Heart left ventricle (tissue), 16 donors: Measurements from ENCODE around the gene COL15A1. TPM values are rescaled to one million over a fixed set of nuclear protein-coding genes. Genes with fewer than 3 reads are reported as not detected.
"Not testable (repeated sequence)": the region's sequence is repeated elsewhere in the genome, so short reads cannot be mapped to it uniquely, and the experiment has no call there.

Source experiments
- ATAC-seq, 4 donors: fragments of 200-7000 bp; cut with Tn5 transposase; one replicate each; pipeline ENCODE4 v1.9.1; 2020 to 2022; ENCODE audit warnings: moderate library complexity in 4 of 4, mild to moderate bottlenecking in 3 of 4, moderate number of reproducible peaks in 1 of 4
- DNase-seq, 5 donors: peaks; one replicate each; pipeline ENCODE4 v3.0.0-alpha.2; 2020
- H3K27ac ChIP-seq, 12 donors: fragments of 200-600 bp; sonication (generic) in 4 of 12; one replicate each; pipeline versions ENCODE4 v1.5.0 to v1.8.0; 2016 to 2022; ENCODE audit warnings: mild to moderate bottlenecking in 2 of 12
- H3K27me3 ChIP-seq, 9 donors: fragments of 200-600 bp; sonication (generic) in 2 of 9; one replicate each; pipeline versions ENCODE4 v1.5.1 to v1.8.0; 2016 to 2022; ENCODE audit warnings: mild to moderate bottlenecking in 3 of 9
- H3K36me3 ChIP-seq, 9 donors: fragments of 200-600 bp; sonication (generic) in 2 of 9; one replicate each; pipeline versions ENCODE4 v1.5.0 to v1.8.0; 2018 to 2022; ENCODE audit warnings: mild to moderate bottlenecking in 2 of 9
- H3K4me1 ChIP-seq, 12 donors: fragments of 200-600 bp; sonication (generic) in 4 of 12; one replicate each; pipeline versions ENCODE4 v1.5.0 to v1.8.0; 2016 to 2022; ENCODE audit warnings: mild to moderate bottlenecking in 3 of 12
- H3K4me3 ChIP-seq, 12 donors: fragments of 200-600 bp; sonication (generic) in 4 of 12; one replicate each; pipeline versions ENCODE4 v1.5.0 to v1.8.0; 2017 to 2022; ENCODE audit warnings: mild to moderate bottlenecking in 9 of 12, moderate library complexity in 4 of 12
- H3K9me3 ChIP-seq, 12 donors: fragments of 200-600 bp; sonication (generic) in 4 of 12; one replicate each; pipeline versions ENCODE4 v1.5.0 to v1.8.0; 2016 to 2022; ENCODE audit warnings: mild to moderate bottlenecking in 1 of 12
- CTCF ChIP-seq, 12 donors: fragments of 200-600 bp; sonication (generic) in 4 of 12; IDR thresholded peaks; one replicate each; pipeline versions ENCODE4 v1.5.0 to v1.8.0; 2018 to 2022; ENCODE audit warnings: antibody characterized with exemption in 12 of 12, mild to moderate bottlenecking in 5 of 12
- POLR2A ChIP-seq, 2 donors: fragments of 450-650 bp; IDR thresholded peaks; one replicate each; pipeline ENCODE4 v1.6.1; 2017; ENCODE audit warnings: antibody characterized with exemption in 2 of 2, mild to moderate bottlenecking in 2 of 2, moderate library complexity in 2 of 2
- WGBS, 4 donors: extraction: QIAGEN DNeasy Blood & Tissue Kit in 2 of 4; methylation state at CpG; one replicate each; pipeline versions ENCODE4 v1.1.5 to v1.1.7; 2013 to 2018; 5-methylcytosine and 5-hydroxymethylcytosine counted together
- intact Hi-C, 10 donors: fragments of 100-400 bp; cut with DNase I; formaldehyde crosslinking; loops; one replicate each; pipeline versions ENCODE4 v1.11.1 to v1.14.2; 2022
- polyA plus RNA-seq, 2 donors: library from polyadenylated mRNA; stranded (reverse); fragments of 200-250 nt; gene quantifications; one replicate each; pipeline ENCODE4 v1.2.3, GENCODE V29; 2013
- total RNA-seq, 9 donors: library from RNA; depleted of rRNA in 2 of 9; stranded (reverse); fragments of >200 nt in 2 of 9; fragmentation: NEBNext Ultra II Directional in 3 of 9; extraction: Animal tissue kit (Norgen Biotek cat#: 25700) in 3 of 9; gene quantifications; one replicate each; pipeline versions ENCODE4 v1.1.0 to v1.2.4, GENCODE V29; 2016 to 2023
- donor health status: ischemic (EF 13 %, LVEDD 7.1; RV severe dilation, severe dysfunction).
- donor health status: healthy with polysubstance abuse.
- donor health status: DM: no; HTN: yes; CAD: no.
- donor health status: DM: no; HTN: no; CAD: no.
- donor health status: ischemic (EF 25% LVEDD 6.9; RV normal size, moderate dysfunction).
- donor health status: ischemic (EF 25% LVEDD 5.7; RV mildly dilated, moderate dysfunction).
- donor health status: healthy.
- donor health status: DM: yes; HTN: yes; CAD: no.
- donor health status: ischemic (EF 35%, LVEDD 5.7; RV mildly dilated, moderate dysfunction).
- donor health status: nonischemic (EF 11% LVEDD 7.7; RV severe dilation, severe dysfunction).
- donor health status: DM: yes; HTN: yes; CAD: no.
- donor health status: PGD.
- donor health status: ischemic (EF 29% LVEDD 5.4; RV normal size, mild dysfunction).
- donor health status: nonischemic (EF 23%, LVEDD 6.1; RV moderate dilation, normal function).

Gene COL15A1
- total and polyA plus RNA-seq, 11 donors, result 12.4 to 81.0 (median 38.8) TPM

- Histone ChIP-seq H3K27me3 (no peaks in the 10 kb centered on the region), H3K4me1 (peaks cover 0 to 27% (median 11%) of the 10 kb centered on the region in 12 donors), H3K4me3 (no peak overlapping the region), H3K36me3 (no peaks in the 10 kb centered on the region), H3K27ac (no peak overlapping the region), H3K9me3 (peaks cover 0 to 17% (median 2%) of the 10 kb centered on the region in 12 donors)
- DNase-seq (no peak), ATAC-seq (no peak)
- TF ChIP-seq POLR2A (IDR thresholded peaks at IDR 0.05) (no peak), CTCF (IDR thresholded peaks at IDR 0.05) (no peak)
- intact Hi-C loops, result no loop called here
- WGBS, 4 donors, result 33 to 44% (median 40%) methylated on average over 1 of the region's 1 CpG
These were observed 46.0 kb upstream of the COL15A1 start for GRCh38 chr9:98897745-98898144.

GRCh38 chr9:98899408-98900056, 44.2 kb upstream of the COL15A1 start:
- DNase-seq (no peak), ATAC-seq (peak in 1 of 4 donors; percentile 41)
- Histone ChIP-seq H3K9me3 (peaks cover 0 to 17% (median 2%) of the 10 kb centered on the region in 12 donors), H3K36me3 (no peaks in the 10 kb centered on the region), H3K27me3 (no peaks in the 10 kb centered on the region), H3K4me3 (no peak overlapping the region), H3K4me1 (peaks cover 0 to 34% (median 13%) of the 10 kb centered on the region in 12 donors), H3K27ac (no peak overlapping the region)
- TF ChIP-seq POLR2A (IDR thresholded peaks at IDR 0.05) (no peak), CTCF (IDR thresholded peaks at IDR 0.05) (no peak)
- 59 to 62% (median 61%) methylated on average over 4 of the region's 4 CpGs for WGBS, 4 donors
- intact Hi-C loops, result loop anchor here in 2 of 10 donors (5.0 kb wide), 2 partner anchors 32 to 43 kb away; partner anchors contain the start of gene COL15A1 (in 1 of the 2)

GRCh38 chr9:98900244-98900643, 43.5 kb upstream of the COL15A1 start:
- ATAC-seq (no peak), DNase-seq (no peak)
- Histone ChIP-seq H3K36me3 (no peaks in the 10 kb centered on the region), H3K27me3 (no peaks in the 10 kb centered on the region), H3K9me3 (peaks cover 0 to 17% (median 2%) of the 10 kb centered on the region in 12 donors), H3K4me3 (no peak overlapping the region), H3K27ac (no peak overlapping the region), H3K4me1 (peaks cover 0 to 31% (median 13%) of the 10 kb centered on the region in 12 donors)
- intact Hi-C loops, result loop anchor here in 2 of 10 donors (5.0 kb wide), 2 partner anchors 33 to 42 kb away; partner anchors contain the start of gene COL15A1 (in 1 of the 2)
- WGBS, 4 donors, result 95 to 100% (median 97%) methylated on average over 5 of the region's 5 CpGs
- TF ChIP-seq POLR2A (IDR thresholded peaks at IDR 0.05) (no peak), CTCF (IDR thresholded peaks at IDR 0.05) (no peak)

GRCh38 chr9:98900725-98901124, 43.0 kb upstream of the COL15A1 start:
- DNase-seq, result no peak
- intact Hi-C loops, result loop anchor here in 2 of 10 donors (5.0 kb wide), 2 partner anchors 33 to 42 kb away; partner anchors contain the start of gene COL15A1 (in 1 of the 2)
- Histone ChIP-seq H3K36me3 (no peaks in the 10 kb centered on the region), H3K4me3 (no peak overlapping the region), H3K27ac (no peak overlapping the region), H3K9me3 (peaks cover 0 to 17% (median 2%) of the 10 kb centered on the region in 12 donors), H3K27me3 (no peaks in the 10 kb centered on the region), H3K4me1 (peaks cover 0 to 26% (median 12%) of the 10 kb centered on the region in 12 donors)
- TF ChIP-seq POLR2A (IDR thresholded peaks at IDR 0.05), result no peak
- no peak for TF ChIP-seq CTCF (IDR thresholded peaks at IDR 0.05)
- WGBS, 4 donors, result 86 to 92% (median 87%) methylated on average over 3 of the region's 3 CpGs
- ATAC-seq, result no peak

- not testable (repeated sequence) for H3K36me3 ChIP-seq, H3K4me3 ChIP-seq, H3K27me3 ChIP-seq, H3K9me3 ChIP-seq, H3K27ac ChIP-seq, ATAC-seq, DNase-seq
- H3K4me1 ChIP-seq, result peaks cover 0 to 32% (median 18%) of the 10 kb centered on the region in 12 donors
- WGBS, 4 donors, result 86 to 90% (median 88%) methylated on average over 3 of the region's 3 CpGs
- intact Hi-C loops, result loop anchor here in 2 of 10 donors (5.0 kb wide), 2 partner anchors 35 to 40 kb away; partner anchors contain the start of gene COL15A1 (in 1 of the 2)
These were observed 41.9 kb upstream of the COL15A1 start for GRCh38 chr9:98901843-98902242.
